Measurements from ENCODE around the gene KRTAP3-2. TPM values are rescaled to one million over a fixed set of nuclear protein-coding genes. Genes with fewer than 3 reads are reported as not detected.

The KRTAP3-2 gene
- total RNA-seq, 1 donor from 2014 or later, result not detected

DNA sequence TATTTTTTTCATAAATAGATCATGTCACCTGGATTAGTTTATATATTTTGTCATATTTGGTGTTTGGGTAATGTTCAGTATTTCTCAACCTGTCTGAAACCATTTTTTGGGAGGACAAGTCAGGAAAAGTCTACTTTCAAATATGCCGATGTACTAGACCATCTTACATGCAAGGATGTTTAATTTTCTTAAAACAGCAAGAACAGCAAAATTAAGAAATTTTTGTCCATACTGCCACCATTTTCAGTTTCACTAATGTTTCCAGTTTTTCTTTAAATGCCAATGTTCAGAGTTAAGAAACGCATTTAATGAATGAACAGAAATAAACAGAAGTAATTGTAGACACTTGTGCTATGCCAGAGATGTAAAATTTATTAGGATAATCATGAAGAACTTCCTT lies 6.6 kb downstream of the KRTAP3-2 start:
- TF ChIP-seq, protein P1, sequence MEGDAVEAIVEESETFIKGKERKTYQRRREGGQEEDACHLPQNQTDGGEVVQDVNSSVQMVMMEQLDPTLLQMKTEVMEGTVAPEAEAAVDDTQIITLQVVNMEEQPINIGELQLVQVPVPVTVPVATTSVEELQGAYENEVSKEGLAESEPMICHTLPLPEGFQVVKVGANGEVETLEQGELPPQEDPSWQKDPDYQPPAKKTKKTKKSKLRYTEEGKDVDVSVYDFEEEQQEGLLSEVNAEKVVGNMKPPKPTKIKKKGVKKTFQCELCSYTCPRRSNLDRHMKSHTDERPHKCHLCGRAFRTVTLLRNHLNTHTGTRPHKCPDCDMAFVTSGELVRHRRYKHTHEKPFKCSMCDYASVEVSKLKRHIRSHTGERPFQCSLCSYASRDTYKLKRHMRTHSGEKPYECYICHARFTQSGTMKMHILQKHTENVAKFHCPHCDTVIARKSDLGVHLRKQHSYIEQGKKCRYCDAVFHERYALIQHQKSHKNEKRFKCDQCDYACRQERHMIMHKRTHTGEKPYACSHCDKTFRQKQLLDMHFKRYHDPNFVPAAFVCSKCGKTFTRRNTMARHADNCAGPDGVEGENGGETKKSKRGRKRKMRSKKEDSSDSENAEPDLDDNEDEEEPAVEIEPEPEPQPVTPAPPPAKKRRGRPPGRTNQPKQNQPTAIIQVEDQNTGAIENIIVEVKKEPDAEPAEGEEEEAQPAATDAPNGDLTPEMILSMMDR (IDR thresholded peaks at IDR 0.05), result no peak
- Mint-ChIP-seq H3K36me3 (ENCODE audit: unreplicated experiment) (no peaks in the 10 kb centered on the region), H3K4me3 (ENCODE audit: unreplicated experiment) (no peak overlapping the region)

DNA sequence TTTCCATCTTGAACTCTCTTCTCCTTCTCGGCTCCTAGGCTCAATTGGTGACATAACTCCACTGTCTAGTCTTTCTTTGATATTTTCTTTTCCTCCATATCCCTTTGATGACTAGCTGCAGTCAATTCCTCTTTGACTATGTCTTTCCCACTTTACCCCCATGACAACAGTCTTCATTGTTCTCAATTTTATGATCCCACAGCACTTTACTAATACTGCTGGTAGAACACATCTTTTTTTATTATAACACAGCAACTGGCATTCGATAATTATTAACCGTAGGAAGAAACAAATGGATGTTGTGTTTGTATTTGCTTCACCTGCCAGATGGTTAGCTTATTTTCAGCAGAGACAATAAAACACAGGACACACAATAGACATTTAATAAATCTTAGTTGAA lies 7.0 kb downstream of the KRTAP3-2 start:
- Mint-ChIP-seq H3K36me3 (ENCODE audit: unreplicated experiment) (no peaks in the 10 kb centered on the region), H3K9me3 (ENCODE audit: unreplicated experiment) (no peaks in the 10 kb centered on the region), H3K4me3 (ENCODE audit: unreplicated experiment) (no peak overlapping the region), H3K27ac (ENCODE audit: unreplicated experiment) (no peak overlapping the region), H3K4me1 (ENCODE audit: unreplicated experiment) (no peaks in the 10 kb centered on the region), H3K27me3 (ENCODE audit: unreplicated experiment) (peaks cover 4% of the 10 kb centered on the region)
- TF ChIP-seq, protein P1 (IDR thresholded peaks at IDR 0.05), result no peak
- DNase-seq (ENCODE audit: extremely low spot score, unreplicated experiment), result no peak

More for the DNA sequence above, 6.6 kb downstream of the KRTAP3-2 start:
- Mint-ChIP-seq H3K9me3 (ENCODE audit: unreplicated experiment) (no peaks in the 10 kb centered on the region), H3K27me3 (ENCODE audit: unreplicated experiment) (peaks cover 4% of the 10 kb centered on the region), H3K4me1 (ENCODE audit: unreplicated experiment) (no peaks in the 10 kb centered on the region), H3K27ac (ENCODE audit: unreplicated experiment) (no peak overlapping the region)
- DNase-seq (ENCODE audit: extremely low spot score, unreplicated experiment), result no peak

DNA sequence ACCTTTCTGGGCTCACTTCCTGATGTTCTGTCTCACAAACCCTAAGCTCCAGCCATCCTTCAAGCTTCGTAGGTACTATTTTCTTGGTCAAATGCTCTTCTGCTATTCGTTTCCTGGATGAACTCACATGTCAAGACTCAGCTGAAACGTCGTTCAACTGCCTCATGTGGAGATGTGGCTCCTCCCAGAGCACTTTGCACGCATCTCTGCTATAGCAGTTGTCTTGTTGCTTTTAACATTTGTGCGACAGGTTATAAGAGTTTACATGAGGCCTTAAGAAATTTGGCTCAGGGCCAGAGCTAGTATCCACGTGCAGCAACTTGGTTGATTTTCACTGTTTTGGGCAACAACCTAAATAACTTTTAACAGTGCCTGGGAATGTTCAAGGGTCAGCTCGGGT lies 12.8 kb downstream of the KRTAP3-2 start:
- TF ChIP-seq, protein P1 (IDR thresholded peaks at IDR 0.05), result no peak
- Mint-ChIP-seq H3K27ac (ENCODE audit: unreplicated experiment) (no peak overlapping the region), H3K4me3 (ENCODE audit: unreplicated experiment) (no peak overlapping the region), H3K36me3 (ENCODE audit: unreplicated experiment) (no peaks in the 10 kb centered on the region), H3K27me3 (ENCODE audit: unreplicated experiment) (peaks cover 3% of the 10 kb centered on the region), H3K9me3 (ENCODE audit: unreplicated experiment) (no peaks in the 10 kb centered on the region), H3K4me1 (ENCODE audit: unreplicated experiment) (peaks cover 2% of the 10 kb centered on the region)
- DNase-seq (ENCODE audit: extremely low spot score, unreplicated experiment), result no peak

DNA sequence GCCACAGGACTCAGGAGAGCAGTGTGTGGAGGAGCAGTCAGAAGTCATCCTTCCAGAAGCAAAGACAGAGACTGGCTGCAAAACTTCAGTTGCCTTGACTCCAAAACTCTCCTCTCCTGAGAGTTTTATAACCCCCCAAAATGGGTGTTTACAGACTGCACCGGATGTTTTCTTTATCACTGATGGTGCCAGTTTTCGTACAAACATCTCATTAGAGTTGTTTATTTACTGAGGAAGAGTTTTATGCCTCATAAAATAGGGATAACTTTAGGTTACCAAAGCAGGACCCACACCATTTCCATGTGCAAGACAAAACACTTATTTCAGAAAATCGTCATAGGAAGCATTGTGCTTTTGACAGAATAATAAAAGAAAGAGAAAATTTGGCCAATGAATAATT lies 15.5 kb downstream of the KRTAP3-2 start, which contains the start of gene KRT40:
Gene KRT40 (minus strand): TSS at position 101 of the 400 bp plus-strand sequence. CDS start 53 bp downstream, at position 48.
- H3K4me3 Mint-ChIP-seq (ENCODE audit: unreplicated experiment), result no peak within 1 kb of the TSS
- H3K9me3 Mint-ChIP-seq (ENCODE audit: unreplicated experiment), result no peaks in the 10 kb centered on the region
- no peak within 1 kb of the TSS for H3K27ac Mint-ChIP-seq (ENCODE audit: unreplicated experiment)
- TF ChIP-seq, protein P1 (IDR thresholded peaks at IDR 0.05), result no peak
- no peak for DNase-seq (ENCODE audit: extremely low spot score, unreplicated experiment)
- H3K27me3 Mint-ChIP-seq (ENCODE audit: unreplicated experiment), result peaks cover 3% of the 10 kb centered on the region
- no peaks in the 10 kb centered on the region for H3K36me3 Mint-ChIP-seq (ENCODE audit: unreplicated experiment)
- H3K4me1 Mint-ChIP-seq (ENCODE audit: unreplicated experiment), result peaks cover 6% of the 10 kb centered on the region

DNA sequence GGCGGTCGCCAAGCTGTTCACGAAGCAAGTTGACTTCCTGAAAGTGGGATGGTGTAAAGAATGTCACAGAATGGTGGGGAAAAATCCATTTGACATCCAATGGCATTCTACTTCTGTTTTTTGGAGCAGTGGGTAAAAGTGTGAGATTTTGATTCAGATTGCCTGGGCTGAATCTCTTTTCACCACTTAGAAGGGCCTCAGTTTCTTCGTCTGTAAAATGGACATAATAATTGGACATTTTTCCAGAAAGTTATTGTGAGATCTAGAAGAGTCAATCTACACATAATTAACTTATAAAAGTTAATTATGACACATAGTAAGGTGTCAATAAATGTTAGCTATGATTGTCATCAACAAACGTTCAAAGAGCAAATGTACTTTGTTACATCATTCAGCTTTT lies 18.6 kb downstream of the KRTAP3-2 start:
- Mint-ChIP-seq H3K4me1 (ENCODE audit: unreplicated experiment) (peaks cover 5% of the 10 kb centered on the region), H3K27ac (ENCODE audit: unreplicated experiment) (no peak overlapping the region), H3K9me3 (ENCODE audit: unreplicated experiment) (no peaks in the 10 kb centered on the region), H3K4me3 (ENCODE audit: unreplicated experiment) (no peak overlapping the region), H3K27me3 (ENCODE audit: unreplicated experiment) (no peaks in the 10 kb centered on the region), H3K36me3 (ENCODE audit: unreplicated experiment) (no peaks in the 10 kb centered on the region)
- TF ChIP-seq, protein P1 (IDR thresholded peaks at IDR 0.05), result no peak
- DNase-seq (ENCODE audit: extremely low spot score, unreplicated experiment), result no peak

Data from osteocyte (in vitro differentiated cells).